AG04450 (cell line): ENCODE data around the gene GET3. TPM values are rescaled to one million over a fixed set of nuclear protein-coding genes. Genes with fewer than 3 reads are reported as not detected.
A peak's percentile ranks its signal among the peaks of the same experiment; 100 is the strongest.

Source experiments
- CTCF ChIA-PET: fragments of 300-600, 350-600 bp; formaldehyde crosslinking; extraction: SDS; loops from one replicate; lab custom pipeline; 2022; ENCODE audit warnings: antibody characterized with exemption, inconsistent platforms; lab: Charles Lee
- POLR2A ChIA-PET: fragments of 350-600 bp; formaldehyde crosslinking; extraction: SDS; loops from one replicate; lab custom pipeline; 2021; ENCODE audit warnings: antibody characterized with exemption, inconsistent platforms; lab: Yijun Ruan, JAX
- DNase-seq: peaks from one replicate; pipeline ENCODE4 v3.0.0-alpha.2; 2011; ENCODE audit warnings: low read depth, low spot score
- H3K27ac ChIP-seq: one replicate; pipeline ENCODE4 v1.5.1; 2012; ENCODE audit warnings: low read depth, low read length, control low read depth
- H3K27me3 ChIP-seq: one replicate; pipeline ENCODE4 v1.6.0; 2012; ENCODE audit warnings: low read length; ENCODE audit not compliant: control insufficient read depth, insufficient read depth
- H3K4me3 ChIP-seq: 2 replicates; pipeline ENCODE4 v1.5.1; 2011; ENCODE audit warnings: mild to moderate bottlenecking, low read depth, low read length, control low read depth
- H3K9me3 ChIP-seq: 2 replicates; pipeline ENCODE4 v1.5.1; 2012; ENCODE audit warnings: low read length; ENCODE audit not compliant: control insufficient read depth, insufficient read depth
- polyA plus RNA-seq: library from polyadenylated mRNA; depleted of rRNA; stranded (reverse); fragments of >200 nt; gene quantifications from 2 replicates; pipeline ENCODE4 v1.2.3, GENCODE V29; 2011
- TF ChIP-seq, protein P1 (sequence below): IDR thresholded peaks from 2 replicates; pipeline ENCODE4 v1.5.1; 2011; ENCODE audit warnings: low read depth, low read length, control low read depth, inconsistent platforms

Gene GET3
- polyA plus RNA-seq, 1 experiment = 114 TPM

DNA sequence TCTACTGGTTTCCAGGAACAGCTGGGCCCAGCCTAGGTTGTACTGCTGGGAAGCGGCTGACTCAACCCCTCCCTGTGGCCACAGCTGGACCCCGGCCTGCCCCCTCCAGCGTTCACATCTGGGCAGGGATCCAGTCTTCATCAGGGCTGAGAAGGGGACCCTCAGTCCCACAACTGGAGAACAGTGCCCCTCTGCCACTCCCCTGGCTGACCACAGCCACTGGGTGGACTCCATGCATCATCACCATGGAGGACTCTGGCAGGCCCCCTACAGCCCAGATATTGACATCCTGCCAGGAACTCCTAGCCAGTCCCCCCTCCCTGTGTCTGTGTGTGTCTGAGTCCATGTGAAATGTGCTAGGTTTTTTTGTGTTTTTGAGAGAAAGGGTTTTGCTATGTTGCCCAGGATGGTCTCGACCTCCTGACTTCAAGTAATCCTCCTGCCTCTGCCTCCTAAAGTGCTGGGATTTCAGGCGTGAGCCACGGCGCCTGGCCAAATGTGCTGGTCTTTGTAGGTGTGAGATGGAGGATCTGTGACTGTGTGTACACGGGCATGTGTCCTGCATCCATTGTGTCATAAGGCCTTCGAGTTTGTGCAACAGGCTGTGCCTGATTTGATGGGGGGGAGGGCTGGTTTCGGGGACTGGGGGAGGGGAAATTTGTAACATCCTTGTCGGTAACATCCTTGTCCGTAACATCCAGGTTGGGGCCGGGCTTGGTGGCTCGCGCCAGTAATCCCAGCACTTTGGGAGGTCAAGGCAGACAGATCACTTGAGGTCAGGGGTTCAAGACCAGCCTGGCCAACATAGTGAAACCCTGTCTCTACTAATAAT lies 42.1 kb downstream of the GET3 start:
- H3K27ac ChIP-seq = peak overlapping the region; percentile 98
- ChIA-PET POLR2A (interaction anchor here (0.7 to 2.9 kb wide), 5 partner anchors 10 to 33 kb away, joined by 3 to 157 read pairs (median 16); partner anchors contain the start of gene JUNB), CTCF (interaction anchor here (3.8 to 7.5 kb wide), 3 partner anchors 12 to 17 kb away, joined by 28 to 92 read pairs (median 56); partner anchors contain the start of gene JUNB)
- TF ChIP-seq, protein P1, sequence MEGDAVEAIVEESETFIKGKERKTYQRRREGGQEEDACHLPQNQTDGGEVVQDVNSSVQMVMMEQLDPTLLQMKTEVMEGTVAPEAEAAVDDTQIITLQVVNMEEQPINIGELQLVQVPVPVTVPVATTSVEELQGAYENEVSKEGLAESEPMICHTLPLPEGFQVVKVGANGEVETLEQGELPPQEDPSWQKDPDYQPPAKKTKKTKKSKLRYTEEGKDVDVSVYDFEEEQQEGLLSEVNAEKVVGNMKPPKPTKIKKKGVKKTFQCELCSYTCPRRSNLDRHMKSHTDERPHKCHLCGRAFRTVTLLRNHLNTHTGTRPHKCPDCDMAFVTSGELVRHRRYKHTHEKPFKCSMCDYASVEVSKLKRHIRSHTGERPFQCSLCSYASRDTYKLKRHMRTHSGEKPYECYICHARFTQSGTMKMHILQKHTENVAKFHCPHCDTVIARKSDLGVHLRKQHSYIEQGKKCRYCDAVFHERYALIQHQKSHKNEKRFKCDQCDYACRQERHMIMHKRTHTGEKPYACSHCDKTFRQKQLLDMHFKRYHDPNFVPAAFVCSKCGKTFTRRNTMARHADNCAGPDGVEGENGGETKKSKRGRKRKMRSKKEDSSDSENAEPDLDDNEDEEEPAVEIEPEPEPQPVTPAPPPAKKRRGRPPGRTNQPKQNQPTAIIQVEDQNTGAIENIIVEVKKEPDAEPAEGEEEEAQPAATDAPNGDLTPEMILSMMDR = no peak
- DNase-seq = no peak
- H3K27me3 ChIP-seq = no peaks in the 10 kb centered on the region
- peak overlapping the region; percentile 68 for H3K4me3 ChIP-seq
- peaks cover 3% of the 10 kb centered on the region; the same call in 1 of the 2 replicates for H3K9me3 ChIP-seq

DNA sequence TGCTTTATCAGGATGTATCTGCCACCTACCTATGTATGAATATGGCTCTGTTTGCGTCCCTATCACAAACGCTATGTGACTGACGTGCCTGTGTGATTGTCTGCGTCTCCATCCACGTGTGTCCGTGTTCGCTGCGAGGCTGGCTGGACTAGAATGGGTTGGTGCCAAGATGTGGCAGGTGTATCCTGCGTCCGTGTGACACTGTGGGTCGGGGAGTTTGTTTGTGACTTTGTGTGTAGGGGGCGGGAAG lies 44.8 kb downstream of the GET3 start:
- H3K9me3 ChIP-seq = no peaks in the 10 kb centered on the region; the same call in 1 of the 2 replicates
- CTCF ChIA-PET = interaction anchor here (1.0 to 1.9 kb wide), 2 partner anchors 16 to 21 kb away, joined by 4 to 5 read pairs; no protein-coding TSS in a partner anchor
- peak overlapping the region; percentile 57 for H3K4me3 ChIP-seq
- no peak for DNase-seq
- H3K27me3 ChIP-seq = no peaks in the 10 kb centered on the region
- peak overlapping the region; percentile 75 for H3K27ac ChIP-seq
- POLR2A ChIA-PET = interaction anchor here (1.0 to 1.6 kb wide), 2 partner anchors 10 to 24 kb away, joined by 4 to 75 read pairs; partner anchors contain the start of genes JUNB and RNASEH2A
- TF ChIP-seq, protein P1 = no peak

DNA sequence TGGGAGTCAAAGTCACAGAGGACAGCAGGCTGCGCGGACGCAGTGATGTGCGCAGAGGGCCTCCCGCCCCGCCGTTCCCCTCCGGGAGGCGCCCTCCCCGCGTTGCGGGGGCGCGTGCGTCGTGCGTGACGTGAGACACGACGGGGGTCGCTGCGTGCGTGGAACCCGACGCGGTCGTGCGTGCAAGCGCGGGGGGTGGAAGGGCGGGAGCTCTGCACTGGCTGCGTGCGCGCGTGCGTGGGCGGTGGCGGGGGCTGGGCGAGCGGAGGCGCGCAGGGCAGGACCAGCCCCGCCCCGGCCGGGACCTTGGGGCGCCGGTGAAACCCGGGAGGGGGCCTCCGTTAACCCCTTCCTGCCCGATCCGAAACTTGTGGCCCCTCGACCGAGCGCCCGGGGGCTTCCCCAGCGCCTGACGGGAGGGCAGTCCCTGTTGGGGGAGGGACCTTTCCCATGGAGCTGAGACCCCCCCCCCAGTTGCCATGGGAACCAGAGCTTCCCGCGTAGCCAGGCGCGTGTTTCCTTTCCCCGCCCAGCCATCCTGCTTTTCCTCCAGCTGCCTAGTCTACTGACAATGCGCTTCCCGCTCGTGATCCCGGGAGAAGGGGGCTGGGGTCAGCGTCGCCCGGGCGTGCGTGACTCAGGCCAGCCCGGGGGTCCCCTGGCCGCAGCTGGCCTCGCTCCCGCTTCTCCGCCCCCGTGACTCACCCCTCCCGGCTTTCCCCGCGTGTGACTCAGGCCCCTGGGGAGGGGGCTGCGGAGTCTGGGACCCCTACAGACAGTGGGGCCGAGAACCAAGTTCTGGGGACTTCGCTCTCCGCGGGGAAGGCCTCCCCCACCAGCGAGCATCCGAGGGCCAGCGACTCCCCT lies 45.4 kb downstream of the GET3 start:
- Histone ChIP-seq H3K27me3 (no peaks in the 10 kb centered on the region), H3K4me3 (peak overlapping the region; percentile 57), H3K9me3 (no peaks in the 10 kb centered on the region; the same call in 1 of the 2 replicates), H3K27ac (peak overlapping the region; percentile 83)
- no peak for DNase-seq
- POLR2A ChIA-PET = interaction anchor here (1.0 to 1.6 kb wide), 2 partner anchors 9 to 24 kb away, joined by 4 to 75 read pairs; partner anchors contain the start of genes JUNB and RNASEH2A
- TF ChIP-seq, protein P1 = no peak
- CTCF ChIA-PET = interaction anchor here (0.9 to 1.9 kb wide), 4 partner anchors 16 to 22 kb away, joined by 3 to 6 read pairs (median 4); no protein-coding TSS in a partner anchor

DNA sequence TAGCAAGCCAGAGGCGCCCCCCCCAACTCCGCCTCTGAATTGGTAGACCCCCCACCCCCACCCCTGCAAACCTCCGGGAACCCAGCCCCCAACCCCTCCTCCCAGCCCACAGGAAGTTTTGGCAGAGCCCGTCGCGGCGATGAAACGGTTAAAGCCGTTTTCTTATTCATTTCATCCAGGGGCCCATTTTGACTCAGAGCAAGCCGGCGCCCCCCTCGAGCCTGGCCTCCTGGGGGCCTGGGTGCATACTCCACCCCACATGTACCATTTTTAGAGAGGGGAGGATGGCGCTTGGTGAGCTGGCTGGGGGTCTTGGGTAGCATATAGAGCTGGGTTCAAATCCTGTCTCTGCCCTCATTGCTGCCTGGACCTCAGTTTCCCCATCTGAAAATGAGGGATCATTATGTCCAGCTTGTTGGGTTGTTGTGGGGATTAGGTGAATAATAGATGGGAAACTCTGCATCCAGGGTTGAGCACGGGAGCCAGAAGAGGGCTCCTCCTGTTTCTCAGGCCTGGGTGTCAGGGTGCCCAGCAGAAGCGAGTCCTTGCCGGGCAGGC lies 46.1 kb downstream of the GET3 start:
- Histone ChIP-seq H3K27me3 (no peaks in the 10 kb centered on the region), H3K27ac (peak overlapping the region; percentile 83), H3K4me3 (peak overlapping the region; percentile 57), H3K9me3 (no peaks in the 10 kb centered on the region)
- ChIA-PET POLR2A (interaction anchor here (1.6 kb wide), 1 partner anchor 9 kb away, joined by 75 read pairs; the partner anchor contains the start of gene JUNB), CTCF (interaction anchor here (0.9 to 1.9 kb wide), 3 partner anchors 17 to 23 kb away, joined by 3 to 6 read pairs (median 5); no protein-coding TSS in a partner anchor)
- DNase-seq = no peak
- TF ChIP-seq, protein P1 = no peak
